A673 (cell line): ENCODE measurements around the gene PRPF40B.

ENCODE experiments used
- EZH2 ChIP-seq: fragments of 200-600 bp; sonication (generic); IDR thresholded peaks from 2 replicates; pipeline ENCODE4 v1.6.1; 2017; ENCODE audit warnings: borderline replicate concordance, low read depth, mild to moderate bottlenecking, mixed read lengths, antibody characterized with exemption, low read length; ENCODE audit not compliant: poor library complexity, severe bottlenecking
- TF ChIP-seq, protein P1 (sequence below): fragments of 300-800, 200-600 bp; sonication (generic); conservative IDR thresholded peaks from 2 replicates; pipeline ENCODE4 v1.5.1; 2017; ENCODE audit warnings: low read depth, mild to moderate bottlenecking, antibody characterized with exemption, low read length, moderate library complexity, mixed read lengths

DNA sequence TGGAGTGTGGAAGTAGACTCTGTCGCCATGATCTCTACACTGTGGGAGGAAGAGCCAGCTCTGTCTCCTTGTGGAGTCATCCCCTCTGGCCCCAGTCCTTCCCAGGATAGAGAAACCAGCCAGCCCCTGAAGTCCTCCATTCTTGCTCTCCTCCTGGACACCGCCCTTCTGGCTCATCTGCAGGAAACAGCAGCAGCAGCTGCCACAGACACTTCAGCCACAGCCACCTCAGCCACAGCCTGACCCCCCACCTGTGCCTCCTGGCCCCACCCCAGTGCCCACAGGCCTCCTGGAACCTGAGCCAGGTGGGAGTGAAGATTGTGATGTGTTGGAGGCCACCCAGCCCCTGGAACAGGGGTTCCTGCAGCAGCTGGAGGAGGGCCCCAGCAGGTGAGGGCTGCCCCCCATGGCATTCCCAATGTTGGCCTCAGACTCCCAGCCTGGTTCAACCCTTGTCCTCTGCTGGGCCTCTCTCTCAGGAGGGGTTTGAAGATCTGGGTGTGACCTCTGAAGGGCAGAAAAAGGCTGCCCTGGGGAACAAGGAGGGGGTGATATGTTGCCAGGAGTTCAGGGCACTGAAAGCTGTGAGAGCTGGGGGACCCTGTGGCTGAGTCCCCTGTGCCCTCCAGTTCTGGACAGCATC lies 10.5 kb downstream of the PRPF40B start:
- TF ChIP-seq, protein P1, sequence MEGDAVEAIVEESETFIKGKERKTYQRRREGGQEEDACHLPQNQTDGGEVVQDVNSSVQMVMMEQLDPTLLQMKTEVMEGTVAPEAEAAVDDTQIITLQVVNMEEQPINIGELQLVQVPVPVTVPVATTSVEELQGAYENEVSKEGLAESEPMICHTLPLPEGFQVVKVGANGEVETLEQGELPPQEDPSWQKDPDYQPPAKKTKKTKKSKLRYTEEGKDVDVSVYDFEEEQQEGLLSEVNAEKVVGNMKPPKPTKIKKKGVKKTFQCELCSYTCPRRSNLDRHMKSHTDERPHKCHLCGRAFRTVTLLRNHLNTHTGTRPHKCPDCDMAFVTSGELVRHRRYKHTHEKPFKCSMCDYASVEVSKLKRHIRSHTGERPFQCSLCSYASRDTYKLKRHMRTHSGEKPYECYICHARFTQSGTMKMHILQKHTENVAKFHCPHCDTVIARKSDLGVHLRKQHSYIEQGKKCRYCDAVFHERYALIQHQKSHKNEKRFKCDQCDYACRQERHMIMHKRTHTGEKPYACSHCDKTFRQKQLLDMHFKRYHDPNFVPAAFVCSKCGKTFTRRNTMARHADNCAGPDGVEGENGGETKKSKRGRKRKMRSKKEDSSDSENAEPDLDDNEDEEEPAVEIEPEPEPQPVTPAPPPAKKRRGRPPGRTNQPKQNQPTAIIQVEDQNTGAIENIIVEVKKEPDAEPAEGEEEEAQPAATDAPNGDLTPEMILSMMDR = no peak
- no peak for TF ChIP-seq EZH2
